Measurements from ENCODE around the gene CNGA3. TPM values are rescaled to one million over a fixed set of nuclear protein-coding genes. Genes with fewer than 3 reads are reported as not detected.

The CNGA3 gene
- total RNA-seq, 1 experiment from 2014 or later = not detected

GRCh38 chr2:98445683-98446581, 99.7 kb downstream of the CNGA3 start:
- peak overlapping the region; percentile 41; the same call in 1 of the 2 replicates for H3K14ac ChIP-seq (ENCODE audit: insufficient read depth, low read length)
- H3K27ac Mint-ChIP-seq = peak overlapping the region; percentile 22 to 70 (median 60); a peak in 5 of 7 replicates
- H3K4ac ChIP-seq (ENCODE audit: low read depth, low read length) = no peak overlapping the region
- no peak for TF ChIP-seq CTCF (conservative IDR thresholded peaks at IDR 0.05)
- H3K4me2 ChIP-seq (ENCODE audit: insufficient read depth, insufficient read length, low read length) = peak overlapping the region; percentile 90
- no peak overlapping the region for H2BK20ac ChIP-seq (ENCODE audit: low read depth, low read length, poor library complexity, severe bottlenecking)
- no peaks in the 10 kb centered on the region for H3K9me3 ChIP-seq (ENCODE audit: control insufficient read depth, low read depth, low read length)
- H2BK12ac ChIP-seq (ENCODE audit: insufficient read length, low read depth, low read length) = no peak overlapping the region
- H3K9ac ChIP-seq (ENCODE audit: extremely low read depth, insufficient read length, low read length) = peak overlapping the region; percentile 29
- no CpG with 5 or more reads among the region's 19 CpGs for WGBS (ENCODE audit: extremely low coverage, insufficient read length, low lambda C conversion rate)
- peaks cover 70 to 76% of the 10 kb centered on the region in 2 experiments for H3K4me1 Mint-ChIP-seq
- peak overlapping the region; percentile 82 to 90 for H3K4me3 Mint-ChIP-seq
- H4K8ac ChIP-seq (replicated peaks; ENCODE audit: insufficient read length, low read depth, low read length) = no peak overlapping the region
- no peak overlapping the region for H3K56ac ChIP-seq (ENCODE audit: insufficient read length, low read depth, low read length)
- H3K23me2 ChIP-seq (ENCODE audit: insufficient read length, low read depth, low read length, poor library complexity, severe bottlenecking) = peaks cover 8% of the 10 kb centered on the region
- H2AFZ ChIP-seq (ENCODE audit: low read length) = no peak overlapping the region
- H2AK5ac ChIP-seq (ENCODE audit: insufficient read length, low read length) = no peak overlapping the region
- H3K4me1 ChIP-seq (ENCODE audit: insufficient read depth, low read length) = peaks cover 5% of the 10 kb centered on the region
- no peaks in the 10 kb centered on the region for H3K27me3 ChIP-seq (ENCODE audit: insufficient read depth, low read length)
- no peak for DNase-seq
- no peak overlapping the region for H3K18ac ChIP-seq (ENCODE audit: insufficient read length, low read depth, low read length)
- H2BK120ac ChIP-seq (ENCODE audit: low read depth, low read length, poor library complexity, severe bottlenecking) = no peak overlapping the region
- no peaks in the 10 kb centered on the region for H3K36me3 Mint-ChIP-seq (ENCODE audit: insufficient read depth in 1 of 3, low read depth in 3 of 3)
- H3K27ac ChIP-seq (ENCODE audit: insufficient read length, low read depth, low read length) = no peak overlapping the region
- H3K9me3 Mint-ChIP-seq = peaks cover 0 to 3% of the 10 kb centered on the region in 2 experiments; a peak in 1 of 5 replicates
- no peak overlapping the region for H4K91ac ChIP-seq (ENCODE audit: insufficient read length, low read depth, low read length)
- H3T11ph ChIP-seq (ENCODE audit: low read length) = no peak overlapping the region
- H3K27me3 Mint-ChIP-seq (ENCODE audit: low read depth) = no peaks in the 10 kb centered on the region
- no peak overlapping the region for H2BK5ac ChIP-seq (ENCODE audit: insufficient read length, low read length)
- no peak overlapping the region for H2BK15ac ChIP-seq (ENCODE audit: low read depth, low read length)
- H4K5ac ChIP-seq (ENCODE audit: insufficient read length, low read depth, low read length) = no peak overlapping the region
- peaks cover 14% of the 10 kb centered on the region; the same call in 1 of the 2 replicates for H3K79me2 ChIP-seq (ENCODE audit: insufficient read depth, low read length)
- no peaks in the 10 kb centered on the region for H4K20me1 ChIP-seq (ENCODE audit: control insufficient read depth, insufficient read depth, insufficient read length)
- peaks cover 5% of the 10 kb centered on the region for H3K79me1 ChIP-seq (ENCODE audit: insufficient read depth, low read depth, low read length, poor library complexity, severe bottlenecking)
- no peak overlapping the region for H3K23ac ChIP-seq (ENCODE audit: insufficient read length, low read depth, low read length)
